Smooth muscle cell (in vitro differentiated cells): ENCODE measurements around the gene URGCP. TPM values are rescaled to one million over a fixed set of nuclear protein-coding genes. Genes with fewer than 3 reads are reported as not detected.

Source experiments
- DNase-seq: peaks from one replicate; lab custom pipeline; 2025; ENCODE audit not compliant: unreplicated experiment; lab: John Stamatoyannopoulos, UW
- H2AFZ ChIP-seq: fragments of 200-600 bp; sonication (generic); 2 replicates; pipeline ENCODE4 v1.6.0; 2016; ENCODE audit warnings: antibody characterized with exemption, low read depth, mild to moderate bottlenecking
- H3F3A ChIP-seq: fragments of 200-600 bp; sonication (generic); 2 replicates; pipeline ENCODE4 v1.6.0; 2017; ENCODE audit warnings: antibody characterized with exemption, low read depth
- H3K27ac ChIP-seq: fragments of 200-600 bp; sonication (generic); 2 replicates; pipeline ENCODE4 v1.5.1; 2016; ENCODE audit warnings: low read depth, mild to moderate bottlenecking
- H3K27me3 ChIP-seq: fragments of 200-600 bp; sonication (generic); 2 replicates; pipeline ENCODE4 v1.6.1; 2016; ENCODE audit warnings: low read depth, mild to moderate bottlenecking
- H3K36me3 ChIP-seq: fragments of 200-600 bp; sonication (generic); 2 replicates; pipeline ENCODE4 v1.5.1; 2016; ENCODE audit warnings: low read depth
- H3K4me1 ChIP-seq: fragments of 200-600 bp; sonication (generic); 2 replicates; pipeline ENCODE4 v1.5.1; 2016; ENCODE audit warnings: low read depth
- H3K4me2 ChIP-seq: fragments of 200-600 bp; sonication (generic); 2 replicates; pipeline ENCODE4 v1.6.0; 2016; ENCODE audit warnings: mild to moderate bottlenecking
- H3K4me3 ChIP-seq: fragments of 200-600 bp; sonication (generic); 2 replicates; pipeline ENCODE4 v1.5.1; 2016; ENCODE audit warnings: mild to moderate bottlenecking
- H3K79me2 ChIP-seq: fragments of 200-600 bp; sonication (generic); 2 replicates; pipeline ENCODE4 v1.6.0; 2016; ENCODE audit warnings: low read depth, mild to moderate bottlenecking
- H3K9ac ChIP-seq: fragments of 200-600 bp; sonication (generic); 2 replicates; pipeline ENCODE4 v1.6.0; 2016; ENCODE audit warnings: low read depth
- H3K9me3 ChIP-seq: fragments of 200-600 bp; sonication (generic); replicated peaks from 2 replicates; pipeline ENCODE4 v1.5.1; 2016; ENCODE audit warnings: low read depth
- H4K20me1 ChIP-seq: fragments of 200-600 bp; sonication (generic); 2 replicates; pipeline ENCODE4 v1.6.0; 2016; ENCODE audit warnings: low read depth
- CTCF ChIP-seq: fragments of 200-600 bp; sonication (generic); IDR thresholded peaks from 2 replicates; pipeline ENCODE4 v1.5.1; 2017; ENCODE audit warnings: borderline replicate concordance, mild to moderate bottlenecking, antibody characterized with exemption; ENCODE audit not compliant: insufficient read depth, poor library complexity, severe bottlenecking
- WGBS: methylation state at CpG from one replicate; pipeline ENCODE4 v1.1.7; 2016; ENCODE audit warnings: low lambda C conversion rate; 5-methylcytosine and 5-hydroxymethylcytosine counted together
- polyA plus RNA-seq: library from polyadenylated mRNA; unstranded; fragments of >200 nt; fragmentation: Nextera tagmentation; extraction: Ambion mirVana; gene quantifications from 2 replicates; pipeline ENCODE4 v1.2.1, GENCODE V29; 2016
- total RNA-seq: library from RNA; depleted of rRNA; stranded (reverse); fragments of >200 nt; gene quantifications from 2 replicates; pipeline ENCODE4 v1.2.3, GENCODE V29; 2014

URGCP gene
- total and polyA plus RNA-seq, 2 experiments from 2014 or later: 20.4 to 24.8 TPM

GRCh38 chr7:43942997-43943396 is 36.6 kb upstream of the URGCP start:
- no peak overlapping the region for H3K27ac ChIP-seq
- no peaks in the 10 kb centered on the region for H3K4me1 ChIP-seq
- no peaks in the 10 kb centered on the region for H3K9me3 ChIP-seq
- H3K4me2 ChIP-seq: no peak overlapping the region
- no peaks in the 10 kb centered on the region for H4K20me1 ChIP-seq
- no peaks in the 10 kb centered on the region for H3K27me3 ChIP-seq
- 72% methylated on average over 3 of the region's 3 CpGs for WGBS
- no peak for DNase-seq
- no peak overlapping the region for H2AFZ ChIP-seq
- H3K36me3 ChIP-seq: no peaks in the 10 kb centered on the region
- H3F3A ChIP-seq: no peaks in the 10 kb centered on the region
- no peak for TF ChIP-seq CTCF
- no peaks in the 10 kb centered on the region for H3K79me2 ChIP-seq
- no peak overlapping the region for H3K9ac ChIP-seq
- no peak overlapping the region for H3K4me3 ChIP-seq

- Histone ChIP-seq H3F3A (no peaks in the 10 kb centered on the region), H3K4me1 (no peaks in the 10 kb centered on the region), H3K36me3 (no peaks in the 10 kb centered on the region), H3K27me3 (no peaks in the 10 kb centered on the region), H3K9me3 (no peaks in the 10 kb centered on the region), H3K9ac (no peak overlapping the region), H2AFZ (no peak overlapping the region), H3K79me2 (no peaks in the 10 kb centered on the region), H3K27ac (no peak overlapping the region), H3K4me3 (no peak overlapping the region), H4K20me1 (no peaks in the 10 kb centered on the region), H3K4me2 (no peak overlapping the region)
- 74% methylated on average over 3 of the region's 3 CpGs for WGBS
- DNase-seq: no peak
- no peak for TF ChIP-seq CTCF
Measured at GRCh38 chr7:43942250-43942649, 35.9 kb upstream of the URGCP start.

- no peaks in the 10 kb centered on the region for H3K4me1 ChIP-seq
- no peaks in the 10 kb centered on the region for H3K9me3 ChIP-seq
- H2AFZ ChIP-seq: no peak overlapping the region
- no peak for TF ChIP-seq CTCF
- no peak for DNase-seq
- no peaks in the 10 kb centered on the region for H3K36me3 ChIP-seq
- H3F3A ChIP-seq: no peaks in the 10 kb centered on the region
- H3K27me3 ChIP-seq: no peaks in the 10 kb centered on the region
- no peak overlapping the region for H3K4me3 ChIP-seq
- H3K9ac ChIP-seq: no peak overlapping the region
- H4K20me1 ChIP-seq: no peaks in the 10 kb centered on the region
- H3K79me2 ChIP-seq: no peaks in the 10 kb centered on the region
- no peak overlapping the region for H3K27ac ChIP-seq
- WGBS: 100% methylated on average over 4 of the region's 4 CpGs
- H3K4me2 ChIP-seq: no peak overlapping the region
Measured at GRCh38 chr7:43938892-43939482, 32.6 kb upstream of the URGCP start.

- Histone ChIP-seq H3K27ac (no peak overlapping the region), H3K27me3 (no peaks in the 10 kb centered on the region), H2AFZ (no peak overlapping the region), H3K4me1 (no peaks in the 10 kb centered on the region), H3K79me2 (no peaks in the 10 kb centered on the region), H3K4me3 (no peak overlapping the region), H4K20me1 (no peaks in the 10 kb centered on the region), H3K9ac (no peak overlapping the region), H3F3A (no peaks in the 10 kb centered on the region), H3K4me2 (no peak overlapping the region), H3K9me3 (no peaks in the 10 kb centered on the region), H3K36me3 (no peaks in the 10 kb centered on the region)
- no peak for TF ChIP-seq CTCF
- 91% methylated on average over 3 of the region's 3 CpGs for WGBS
- DNase-seq: no peak
Measured at GRCh38 chr7:43937444-43937843, 31.0 kb upstream of the URGCP start.
